ENCODE measurements around the gene BRD2.
A peak's percentile ranks its signal among the peaks of the same experiment; 100 is the strongest.

The BRD2 gene

DNA sequence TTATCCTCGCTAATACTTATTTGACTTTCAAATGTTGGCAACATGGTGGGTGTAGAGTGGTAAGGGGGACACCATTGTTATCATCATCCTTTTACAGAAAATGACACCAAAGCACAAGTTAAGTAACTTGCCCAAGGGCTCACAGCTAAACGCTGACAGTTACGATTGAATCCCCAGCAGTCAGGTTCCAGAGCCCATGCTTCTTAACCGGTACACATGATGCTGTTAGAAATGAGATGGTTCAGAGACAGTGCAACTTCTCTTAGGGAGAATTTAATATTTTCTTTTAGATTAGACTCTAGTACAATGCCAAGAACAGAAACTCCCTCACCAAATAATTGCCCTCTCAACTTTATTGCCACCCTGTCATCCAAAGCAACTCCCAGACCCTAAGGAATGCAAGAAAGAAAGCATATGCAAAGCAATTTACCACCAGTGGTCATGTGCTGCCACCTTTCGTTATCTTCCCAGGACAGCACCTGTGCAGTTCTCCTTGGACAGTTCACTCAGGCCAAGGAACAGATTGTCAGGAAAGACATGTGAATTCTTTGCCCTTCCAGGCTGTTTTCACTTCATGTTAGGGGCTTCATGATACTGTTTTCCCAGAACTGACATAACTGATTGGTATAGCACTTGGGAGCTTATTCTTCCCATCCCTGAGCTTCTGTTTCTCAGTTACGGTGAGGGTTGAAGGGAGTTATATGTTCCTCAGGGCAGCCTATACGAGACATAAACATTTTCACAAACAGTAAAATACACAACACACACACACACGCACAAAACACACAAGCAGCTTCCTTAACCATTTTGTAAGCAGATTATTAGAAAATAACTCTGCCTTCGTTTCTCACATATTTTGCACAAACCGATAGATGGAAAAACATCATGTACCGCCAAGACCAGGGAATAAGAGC lies 20.6 kb upstream of the BRD2 start:
- DNase-seq (ENCODE audit: extremely low read depth in 1 of 2, low read depth in 1 of 2) = no peak

DNA sequence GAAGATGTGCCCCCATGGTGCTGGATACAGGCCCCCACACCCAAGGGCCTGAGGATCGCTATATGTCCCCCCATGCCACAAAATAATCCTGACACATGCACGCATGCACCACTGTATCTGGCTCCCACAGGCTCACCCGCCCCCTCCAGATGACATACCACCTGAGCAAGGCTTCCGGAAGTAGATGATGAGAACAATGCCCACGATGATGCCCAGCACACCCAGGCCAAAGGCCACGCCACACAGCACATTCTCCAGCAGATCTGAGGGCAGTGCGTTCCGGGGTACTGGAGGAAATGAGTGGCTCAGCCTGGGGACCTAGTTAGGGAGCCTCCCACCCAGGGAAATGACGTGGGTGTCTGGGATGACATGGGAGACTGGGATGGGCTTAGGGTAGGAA lies 19.3 kb upstream of the BRD2 start:
- DNase-seq (ENCODE audit: extremely low read depth in 1 of 2, low read depth in 1 of 2) = no peak

GRCh38 chr6:32950010-32950409 lies 18.4 kb upstream of the BRD2 start:
- DNase-seq (ENCODE audit: extremely low read depth in 1 of 2, low read depth in 1 of 2) = no peak

DNA sequence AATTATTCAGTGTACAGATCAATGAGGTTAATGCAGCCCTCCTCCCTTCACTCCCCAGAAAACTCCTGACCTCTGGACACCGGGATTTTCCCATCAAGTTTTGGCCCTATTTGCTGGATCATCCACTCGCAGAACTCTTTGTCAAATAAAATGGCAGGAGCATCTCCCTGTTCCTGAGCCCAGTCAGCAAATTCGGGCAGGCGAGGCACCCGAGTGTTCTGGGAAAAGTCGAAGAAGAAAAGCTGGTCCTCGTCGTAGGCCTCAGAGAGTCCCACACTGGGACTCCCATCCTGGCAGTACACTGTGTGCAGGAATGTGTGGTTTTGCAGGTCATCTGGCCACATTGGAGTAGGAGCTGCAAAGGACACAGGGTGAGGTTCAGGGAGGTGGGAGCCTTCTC lies 17.9 kb upstream of the BRD2 start:
- no peak for DNase-seq (ENCODE audit: extremely low read depth in 1 of 2, low read depth in 1 of 2)

GRCh38 chr6:32952817-32953739 lies 15.3 kb upstream of the BRD2 start, which contains the start of gene HLA-DMA:
TSS of gene HLA-DMA (minus strand) at chr6:32953097. CDS start at chr6:32953036, 61 bp downstream.
- DNase-seq (ENCODE audit: extremely low read depth in 1 of 2, low read depth in 1 of 2) = peak in 1 of 2 donors; percentile 61

DNA sequence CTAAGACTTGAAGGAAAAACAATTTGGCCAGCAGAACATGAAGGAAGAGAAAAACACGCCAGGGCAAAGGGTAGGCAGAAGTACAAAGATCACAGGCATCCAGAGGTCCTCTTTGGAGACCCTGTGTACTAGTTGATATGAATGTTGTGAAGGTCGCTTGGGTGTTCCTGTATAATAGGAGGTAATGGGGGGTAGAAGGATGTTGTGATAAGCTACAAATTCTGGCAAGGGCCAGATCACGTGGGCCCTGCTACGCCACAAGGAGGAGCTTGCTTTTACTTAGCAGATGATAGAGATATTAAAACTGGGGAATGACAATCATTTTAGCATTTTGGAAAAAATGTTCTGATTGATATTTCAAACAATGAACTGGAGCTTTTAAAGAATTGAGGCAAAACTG lies 14.6 kb upstream of the BRD2 start:
- no peak for DNase-seq (ENCODE audit: extremely low read depth in 1 of 2, low read depth in 1 of 2)

GRCh38 chr6:32954267-32954666 lies 14.1 kb upstream of the BRD2 start:
- DNase-seq (ENCODE audit: extremely low read depth in 1 of 2, low read depth in 1 of 2) = no peak

- no peak for DNase-seq (ENCODE audit: extremely low read depth in 1 of 2, low read depth in 1 of 2)
Measured at GRCh38 chr6:32954986-32955802, 13.2 kb upstream of the BRD2 start.

GRCh38 chr6:32956176-32956575 lies 12.2 kb upstream of the BRD2 start:
- no peak for DNase-seq (ENCODE audit: extremely low read depth in 1 of 2, low read depth in 1 of 2)

DNA sequence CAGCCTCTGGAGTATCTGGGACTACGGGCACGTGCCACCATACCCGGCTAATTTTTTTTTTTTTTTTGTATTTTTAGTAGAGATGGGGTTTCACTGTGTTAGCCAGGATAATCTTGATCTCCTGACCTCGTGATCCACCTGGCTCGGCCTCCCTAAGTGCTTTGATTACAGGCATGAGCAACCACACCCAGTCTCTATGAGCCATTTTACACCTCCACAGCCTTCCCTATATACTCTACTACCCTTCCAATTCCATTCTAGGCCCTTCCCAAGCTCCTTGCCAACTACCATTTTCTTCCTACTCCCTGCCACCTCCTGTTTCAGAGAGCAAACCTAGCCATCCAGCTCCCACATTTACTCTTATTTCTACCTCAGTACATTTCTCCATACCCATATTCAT lies 7.8 kb upstream of the BRD2 start:
- no peak for DNase-seq (ENCODE audit: extremely low read depth in 1 of 2, low read depth in 1 of 2)

GRCh38 chr6:32962213-32962826 lies 6.1 kb upstream of the BRD2 start:
- no peak for DNase-seq (ENCODE audit: extremely low read depth in 1 of 2, low read depth in 1 of 2)

- no peak for DNase-seq (ENCODE audit: extremely low read depth in 1 of 2, low read depth in 1 of 2)
Measured at GRCh38 chr6:32963866-32964265, 4.5 kb upstream of the BRD2 start.

- DNase-seq (ENCODE audit: extremely low read depth in 1 of 2, low read depth in 1 of 2) = no peak
Measured at GRCh38 chr6:32964776-32965175, 3.6 kb upstream of the BRD2 start.

- DNase-seq (ENCODE audit: extremely low read depth in 1 of 2, low read depth in 1 of 2) = no peak
Measured at GRCh38 chr6:32967151-32968091, 973 bp upstream of the BRD2 start.

DNA sequence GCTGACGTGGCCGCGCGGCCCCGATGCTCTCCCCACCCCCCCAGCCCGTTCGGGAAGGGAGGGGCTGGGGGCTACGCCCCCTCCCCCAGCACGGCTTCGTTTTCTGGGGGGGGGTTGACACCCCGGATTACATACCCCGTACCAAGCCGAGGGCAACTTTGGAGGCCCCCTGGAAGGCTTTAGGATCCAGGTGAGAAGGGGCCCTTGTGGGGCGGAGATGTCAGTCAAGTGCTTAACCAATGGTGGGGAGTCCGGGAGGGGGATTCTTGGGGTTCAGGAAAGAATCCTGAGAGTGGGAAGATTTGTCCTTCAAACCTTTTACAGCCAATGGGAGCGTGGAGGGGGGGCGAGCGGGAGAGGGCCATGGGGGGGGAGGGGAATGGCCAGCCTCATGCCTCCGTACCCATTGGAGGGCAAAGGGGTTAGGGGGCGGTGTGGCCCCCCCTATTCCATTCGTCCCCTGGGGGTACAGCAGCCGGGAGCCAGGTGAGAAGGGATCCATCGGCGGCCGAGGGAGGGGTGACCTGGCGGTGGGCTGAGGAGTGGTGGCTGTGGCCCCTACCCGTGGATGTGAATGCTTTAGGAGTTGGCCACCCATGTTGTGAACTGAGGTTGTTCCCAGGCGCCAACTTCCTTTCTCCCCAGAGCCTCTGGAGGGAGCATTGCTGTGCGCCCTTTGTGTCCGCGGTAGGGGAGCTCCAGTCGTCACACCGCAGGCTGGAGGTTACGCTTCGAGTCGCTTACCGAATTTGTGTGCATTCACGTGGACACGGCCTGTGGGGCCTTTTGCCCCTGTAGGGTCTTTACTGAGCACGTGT lies 682 bp downstream of the BRD2 start:
- DNase-seq (ENCODE audit: extremely low read depth in 1 of 2, low read depth in 1 of 2) = peak; percentile 42 to 52

DNA sequence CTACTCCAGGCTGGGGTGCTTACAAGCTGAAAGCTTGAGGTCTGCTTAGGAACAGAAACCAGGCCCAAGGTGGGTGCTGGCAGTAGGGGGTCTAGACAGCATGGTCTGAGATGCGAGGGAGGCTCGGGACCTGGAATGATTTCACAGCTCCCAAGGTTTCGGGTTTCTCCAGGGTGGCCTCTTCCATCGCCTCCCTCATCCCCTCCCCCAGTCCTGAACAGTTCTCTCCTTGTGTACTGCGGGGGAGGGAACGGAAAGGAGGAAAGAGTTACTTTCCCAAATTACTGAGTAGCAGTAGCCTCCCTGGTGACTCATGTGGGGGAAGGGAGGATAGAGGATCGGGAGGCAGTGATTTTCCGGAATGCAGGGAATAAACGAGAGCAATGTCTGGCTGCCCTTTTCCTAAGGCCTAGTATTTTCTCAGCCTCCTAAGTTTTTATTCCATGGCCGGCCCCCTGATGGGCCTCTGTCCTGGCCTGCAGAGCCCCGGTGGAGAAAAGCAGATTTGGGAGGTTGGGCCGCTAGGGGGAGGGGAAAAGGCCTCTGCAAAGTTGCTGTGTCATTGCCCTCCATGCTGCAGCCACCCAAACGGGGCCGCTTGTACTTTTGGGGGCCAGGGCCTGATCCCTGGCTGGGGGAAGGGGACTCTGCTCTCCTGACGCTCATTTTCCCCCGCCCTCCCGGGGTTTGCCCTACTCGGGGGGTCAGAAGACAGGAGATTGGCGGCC lies 1.5 kb downstream of the BRD2 start:
- DNase-seq (ENCODE audit: extremely low read depth in 1 of 2, low read depth in 1 of 2) = peak; percentile 62 to 78

DNA sequence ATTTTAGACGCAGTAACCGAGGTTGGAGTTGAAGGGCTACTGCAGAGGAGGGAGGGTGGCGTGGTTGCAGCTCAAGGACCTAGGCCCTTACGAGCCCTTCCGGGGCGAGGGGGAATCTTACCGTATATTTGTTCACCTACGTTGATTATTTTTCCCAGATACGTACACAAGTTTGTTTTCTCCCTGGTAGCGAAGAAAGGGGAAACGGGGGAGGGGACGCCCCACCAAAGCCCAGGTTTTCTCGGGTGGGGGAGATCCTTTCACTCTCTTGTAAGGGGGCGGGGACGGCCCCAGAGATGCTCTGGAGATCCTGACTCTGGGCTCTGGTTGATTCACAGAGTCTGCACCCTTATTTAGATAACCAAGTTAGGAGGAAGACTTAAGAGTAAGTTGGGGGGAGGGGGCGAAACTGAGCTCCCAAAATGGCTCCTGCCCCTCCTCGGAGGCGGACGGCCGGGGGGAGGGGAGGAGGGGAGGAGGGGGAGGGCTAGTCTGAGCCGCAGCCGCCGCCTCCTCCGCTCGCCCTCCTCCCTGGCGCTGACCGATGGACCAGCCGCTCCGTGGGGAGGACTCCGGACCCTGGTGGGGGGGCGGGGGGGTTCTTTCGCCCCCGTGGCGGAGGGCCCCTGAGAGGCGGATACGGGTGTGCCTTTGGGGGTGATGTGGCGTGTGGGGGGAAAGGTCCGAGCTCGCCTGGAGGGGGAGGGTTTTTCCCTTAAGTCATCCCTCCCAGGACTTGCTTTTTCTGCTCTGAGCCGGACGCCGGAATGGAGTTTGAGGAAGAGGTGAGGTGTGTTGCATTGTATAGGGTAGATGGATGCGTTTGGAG lies 2.2 kb downstream of the BRD2 start:
- DNase-seq (ENCODE audit: extremely low read depth in 1 of 2, low read depth in 1 of 2) = peak; percentile 71 to 83
